Keratinocyte (primary cell): ENCODE data around the gene AOPEP. TPM values are rescaled to one million over a fixed set of nuclear protein-coding genes. Genes with fewer than 3 reads are reported as not detected.

Source experiments
- DNase-seq: peaks from one replicate; pipeline ENCODE4 v3.0.0-alpha.2; 2011; ENCODE audit warnings: low read depth, missing footprints, low spot score
- FAIRE-seq: peaks from 2 replicates; lab custom pipeline; 2011; peaks lifted over from hg19 to GRCh38; lab: Jason Lieb, UNC
- H2AFZ ChIP-seq: 2 replicates; pipeline ENCODE4 v1.6.0; 2012; ENCODE audit warnings: low read length, control low read depth, inconsistent platforms; ENCODE audit not compliant: control insufficient read depth
- H3K27ac ChIP-seq: 2 replicates; pipeline ENCODE4 v1.5.1; 2011; ENCODE audit warnings: low read length; ENCODE audit not compliant: control insufficient read depth, insufficient read depth
- H3K27me3 ChIP-seq: 3 replicates; pipeline ENCODE4 v1.6.0; 2011; ENCODE audit warnings: low read length; ENCODE audit not compliant: control insufficient read depth, insufficient read depth; ENCODE audit errors: extremely low read depth
- H3K36me3 ChIP-seq, 2 experiments: 2 replicates in 1 of 2; 3 replicates in 1 of 2; pipeline ENCODE4 v1.5.1; 2011; ENCODE audit warnings: low read length in 2 of 2, mild to moderate bottlenecking in 1 of 2; ENCODE audit not compliant: control insufficient read depth in 2 of 2, insufficient read depth in 2 of 2; ENCODE audit errors: extremely low read depth in 1 of 2
- H3K4me1 ChIP-seq: 3 replicates; pipeline ENCODE4 v1.5.1; 2011; ENCODE audit warnings: low read length; ENCODE audit not compliant: control insufficient read depth, insufficient read depth; ENCODE audit errors: extremely low read depth
- H3K4me2 ChIP-seq: 3 replicates; pipeline ENCODE4 v1.6.0; 2011; ENCODE audit warnings: low read depth, low read length; ENCODE audit not compliant: control insufficient read depth, insufficient read depth; ENCODE audit errors: extremely low read depth
- H3K4me3 ChIP-seq, 3 experiments: fragments of 200-600 bp in 1 of 3; sonication (generic) in 1 of 3; 2 replicates in 2 of 3; 3 replicates in 1 of 3; pipeline ENCODE4 v1.5.1; 2011 to 2016; ENCODE audit warnings: low read length in 3 of 3, mild to moderate bottlenecking in 3 of 3, control low read depth in 2 of 3, inconsistent platforms in 1 of 3, low read depth in 1 of 3, mixed read lengths in 1 of 3, mixed run types in 1 of 3, moderate library complexity in 1 of 3; ENCODE audit not compliant: control insufficient read depth in 2 of 3, insufficient read depth in 2 of 3; ENCODE audit errors: extremely low read depth in 1 of 3
- H3K79me2 ChIP-seq: 2 replicates; pipeline ENCODE4 v1.6.0; 2012; ENCODE audit warnings: low read length; ENCODE audit not compliant: control insufficient read depth, insufficient read depth
- H3K9ac ChIP-seq: 3 replicates; pipeline ENCODE4 v1.6.0; 2011; ENCODE audit warnings: low read length; ENCODE audit not compliant: control insufficient read depth, insufficient read depth; ENCODE audit errors: extremely low read depth
- H3K9me1 ChIP-seq: 3 replicates; pipeline ENCODE4 v1.6.0; 2011; ENCODE audit warnings: low read length; ENCODE audit not compliant: control insufficient read depth, insufficient read depth; ENCODE audit errors: extremely low read depth
- H3K9me3 ChIP-seq: 2 replicates; pipeline ENCODE4 v1.5.1; 2012; ENCODE audit warnings: low read depth, low read length; ENCODE audit not compliant: control insufficient read depth
- H4K20me1 ChIP-seq: 3 replicates; pipeline ENCODE4 v1.6.0; 2011; ENCODE audit warnings: low read length; ENCODE audit not compliant: control insufficient read depth, insufficient read depth; ENCODE audit errors: extremely low read depth
- EZH2 ChIP-seq: IDR thresholded peaks from one replicate; pipeline ENCODE4 v1.6.1; 2012; ENCODE audit warnings: inconsistent platforms, mild to moderate bottlenecking, low read length, moderate library complexity
- dilution Hi-C: fragments of 300-500 bp; cut with MboI; formaldehyde crosslinking; loops from one replicate; pipeline ENCODE4 v1.7.0; 2020; ENCODE audit warnings: low sequenced_read_pairs; ENCODE audit not compliant: extremely low pct_ligation_motif_present
- polyA plus RNA-seq, 5 experiments: library from polyadenylated mRNA; depleted of rRNA in 3 of 5; stranded (reverse) in 3 of 5; stranded (forward) in 1 of 5; unstranded in 1 of 5; fragments of >200 nt; gene quantifications; 1 replicate in 1 of 5; 2 replicates in 3 of 5; 3 replicates in 1 of 5; pipeline versions ENCODE4 v1.2.1 to v1.2.3, GENCODE V29; 2011 to 2012; ENCODE audit warnings: missing spikeins in 2 of 5, low read depth in 1 of 5, low replicate concordance in 1 of 5
- TF ChIP-seq, protein P1 (sequence below), 3 experiments: IDR thresholded peaks in 1 of 3; conservative IDR thresholded peaks in 1 of 3; optimal IDR thresholded peaks in 1 of 3; 2 replicates in 2 of 3; 3 replicates in 1 of 3; pipeline versions ENCODE3 to v1.5.1; 2011; ENCODE audit warnings: low read length in 3 of 3, mild to moderate bottlenecking in 3 of 3, moderate library complexity in 2 of 3, control low read depth in 1 of 3, inconsistent platforms in 1 of 3; ENCODE audit not compliant: insufficient read depth in 2 of 3; ENCODE audit errors: extremely low read depth in 1 of 3

AOPEP gene
- polyA plus RNA-seq, 1 donor (not counting 4 experiments of a cell fraction or from before 2014, with no cell fraction given): 27.0 TPM

DNA sequence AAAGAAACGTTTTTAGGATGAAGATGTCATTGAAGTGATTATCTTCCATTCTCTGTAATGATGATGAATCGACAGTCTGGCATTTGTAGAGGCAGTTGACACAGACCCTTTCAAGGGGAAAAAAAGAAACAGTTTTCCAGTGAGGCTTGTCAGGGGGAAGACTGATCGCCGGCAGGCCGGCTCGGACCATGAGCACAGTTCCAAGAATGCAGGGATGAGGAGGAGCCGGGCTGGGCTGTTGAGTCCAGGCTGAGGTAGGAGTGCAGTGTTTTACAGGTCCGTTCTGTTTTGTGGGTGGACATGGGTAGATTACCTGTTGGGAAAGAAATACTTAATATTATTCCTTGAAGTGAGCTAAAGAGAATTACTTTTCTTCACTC is 194.6 kb downstream of the AOPEP start:
- TF ChIP-seq, protein P1, sequence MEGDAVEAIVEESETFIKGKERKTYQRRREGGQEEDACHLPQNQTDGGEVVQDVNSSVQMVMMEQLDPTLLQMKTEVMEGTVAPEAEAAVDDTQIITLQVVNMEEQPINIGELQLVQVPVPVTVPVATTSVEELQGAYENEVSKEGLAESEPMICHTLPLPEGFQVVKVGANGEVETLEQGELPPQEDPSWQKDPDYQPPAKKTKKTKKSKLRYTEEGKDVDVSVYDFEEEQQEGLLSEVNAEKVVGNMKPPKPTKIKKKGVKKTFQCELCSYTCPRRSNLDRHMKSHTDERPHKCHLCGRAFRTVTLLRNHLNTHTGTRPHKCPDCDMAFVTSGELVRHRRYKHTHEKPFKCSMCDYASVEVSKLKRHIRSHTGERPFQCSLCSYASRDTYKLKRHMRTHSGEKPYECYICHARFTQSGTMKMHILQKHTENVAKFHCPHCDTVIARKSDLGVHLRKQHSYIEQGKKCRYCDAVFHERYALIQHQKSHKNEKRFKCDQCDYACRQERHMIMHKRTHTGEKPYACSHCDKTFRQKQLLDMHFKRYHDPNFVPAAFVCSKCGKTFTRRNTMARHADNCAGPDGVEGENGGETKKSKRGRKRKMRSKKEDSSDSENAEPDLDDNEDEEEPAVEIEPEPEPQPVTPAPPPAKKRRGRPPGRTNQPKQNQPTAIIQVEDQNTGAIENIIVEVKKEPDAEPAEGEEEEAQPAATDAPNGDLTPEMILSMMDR (optimal IDR thresholded peaks at IDR 0.05 in 1 of 3, IDR thresholded peaks at IDR 0.05 in 1 of 3, conservative IDR thresholded peaks at IDR 0.05 in 1 of 3; ENCODE audit: extremely low read depth in 1 of 3, insufficient read depth in 2 of 3, low read length in 3 of 3): no peak
- TF ChIP-seq EZH2: no peak
- no peak for DNase-seq
- H4K20me1 ChIP-seq: no peaks in the 10 kb centered on the region
- H3K27me3 ChIP-seq: no peaks in the 10 kb centered on the region
- H3K4me3 ChIP-seq: no peak overlapping the region
- peaks cover 2% of the 10 kb centered on the region for H3K9me1 ChIP-seq
- H3K4me1 ChIP-seq: peaks cover 73% of the 10 kb centered on the region
- peak; percentile 75 for FAIRE-seq
- H3K9ac ChIP-seq: peak overlapping the region; percentile 72
- dilution Hi-C loops: no loop called here
- H3K79me2 ChIP-seq: no peaks in the 10 kb centered on the region
- H2AFZ ChIP-seq: peak overlapping the region; percentile 25
- no peaks in the 10 kb centered on the region for H3K36me3 ChIP-seq
- peak overlapping the region; percentile 80 for H3K4me2 ChIP-seq
- H3K27ac ChIP-seq: peak overlapping the region; percentile 93
- H3K9me3 ChIP-seq: no peaks in the 10 kb centered on the region

DNA sequence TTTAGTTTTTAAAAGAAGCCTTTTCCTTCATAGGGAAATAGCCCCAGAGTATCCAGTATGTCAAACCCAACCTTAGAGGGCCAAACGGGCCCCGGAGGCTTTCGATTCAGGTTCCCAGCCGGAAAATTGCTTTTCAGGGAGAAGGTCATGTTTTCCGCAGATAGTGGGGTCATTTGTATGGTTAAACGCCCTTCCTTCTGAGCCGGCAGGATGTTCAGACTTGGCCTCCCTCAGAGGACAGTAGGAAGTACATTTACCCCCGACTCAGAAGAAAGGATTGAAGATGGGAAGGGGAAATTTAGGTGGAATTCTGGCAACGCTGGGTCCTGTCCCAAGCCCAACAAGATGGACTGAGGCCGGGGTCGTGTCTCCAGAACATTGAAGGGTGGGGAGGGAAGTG is 195.2 kb downstream of the AOPEP start:
- Histone ChIP-seq H3K4me3 (no peak overlapping the region), H3K36me3 (no peaks in the 10 kb centered on the region), H3K79me2 (no peaks in the 10 kb centered on the region), H3K4me2 (peak overlapping the region; percentile 80), H3K9me1 (peaks cover 2% of the 10 kb centered on the region), H3K27ac (peak overlapping the region; percentile 93), H2AFZ (no peak overlapping the region), H3K27me3 (no peaks in the 10 kb centered on the region), H3K4me1 (peaks cover 74% of the 10 kb centered on the region), H4K20me1 (no peaks in the 10 kb centered on the region), H3K9me3 (no peaks in the 10 kb centered on the region), H3K9ac (peak overlapping the region; percentile 72)
- DNase-seq (no peak), FAIRE-seq (no peak)
- dilution Hi-C loops: no loop called here
- TF ChIP-seq EZH2: no peak
- TF ChIP-seq, protein P1 (optimal IDR thresholded peaks at IDR 0.05 in 1 of 3, IDR thresholded peaks at IDR 0.05 in 1 of 3, conservative IDR thresholded peaks at IDR 0.05 in 1 of 3; ENCODE audit: extremely low read depth in 1 of 3, insufficient read depth in 2 of 3, low read length in 3 of 3): no peak
